HEK293 (cell line): ENCODE measurements around the gene NFIC.

Source experiments
- REPIN1 ChIP-seq: fragments of 450-650 bp; formaldehyde crosslinking; IDR thresholded peaks from 2 replicates; pipeline ENCODE4 v1.5.1; 2017; ENCODE audit warnings: missing biosample characterization, missing genetic modification characterization, low read depth
- ZNF140 ChIP-seq: fragments of 450-650 bp; formaldehyde crosslinking; IDR thresholded peaks from 2 replicates; pipeline ENCODE4 v1.5.1; 2016; ENCODE audit warnings: missing biosample characterization, missing genetic modification characterization
- TF ChIP-seq, protein P1 (sequence below): fragments of 450-650 bp; formaldehyde crosslinking; IDR thresholded peaks from 2 replicates; pipeline ENCODE4 v1.5.1; 2016; ENCODE audit warnings: missing biosample characterization, missing genetic modification characterization
- TF ChIP-seq, protein P2 (sequence below): fragments of 450-650 bp; IDR thresholded peaks from 2 replicates; pipeline ENCODE4 v1.5.1; 2018; ENCODE audit warnings: missing biosample characterization, missing genetic modification characterization
- TF ChIP-seq, protein P3 (sequence below): fragments of 450-650 bp; formaldehyde crosslinking; IDR thresholded peaks from 2 replicates; pipeline ENCODE4 v1.5.1; 2016; ENCODE audit warnings: missing biosample characterization, missing genetic modification characterization
- TF ChIP-seq, protein P4 (sequence below): fragments of 450-650 bp; formaldehyde crosslinking; IDR thresholded peaks from 2 replicates; pipeline ENCODE4 v1.5.1; 2016; ENCODE audit warnings: missing biosample characterization, missing genetic modification characterization

DNA sequence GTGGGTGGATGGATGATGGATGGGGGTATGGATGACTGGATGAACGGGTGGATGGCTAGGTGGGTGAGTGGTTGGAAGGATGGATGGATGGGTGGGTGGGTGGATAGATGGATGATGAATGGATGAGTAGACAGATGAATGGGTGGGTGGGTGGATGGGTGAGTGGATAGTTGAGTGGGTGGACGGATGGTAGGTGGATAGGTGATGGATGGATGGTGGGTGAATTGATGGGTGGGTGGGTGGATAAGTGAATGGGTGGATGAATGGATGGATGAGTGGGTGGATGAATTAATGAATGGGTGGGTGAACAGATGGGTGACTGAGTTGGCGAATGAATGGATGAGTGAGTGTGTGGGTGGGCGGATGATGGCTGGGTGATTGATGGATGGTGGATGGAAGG is 109.1 kb downstream of the NFIC start:
- TF ChIP-seq, protein P1, sequence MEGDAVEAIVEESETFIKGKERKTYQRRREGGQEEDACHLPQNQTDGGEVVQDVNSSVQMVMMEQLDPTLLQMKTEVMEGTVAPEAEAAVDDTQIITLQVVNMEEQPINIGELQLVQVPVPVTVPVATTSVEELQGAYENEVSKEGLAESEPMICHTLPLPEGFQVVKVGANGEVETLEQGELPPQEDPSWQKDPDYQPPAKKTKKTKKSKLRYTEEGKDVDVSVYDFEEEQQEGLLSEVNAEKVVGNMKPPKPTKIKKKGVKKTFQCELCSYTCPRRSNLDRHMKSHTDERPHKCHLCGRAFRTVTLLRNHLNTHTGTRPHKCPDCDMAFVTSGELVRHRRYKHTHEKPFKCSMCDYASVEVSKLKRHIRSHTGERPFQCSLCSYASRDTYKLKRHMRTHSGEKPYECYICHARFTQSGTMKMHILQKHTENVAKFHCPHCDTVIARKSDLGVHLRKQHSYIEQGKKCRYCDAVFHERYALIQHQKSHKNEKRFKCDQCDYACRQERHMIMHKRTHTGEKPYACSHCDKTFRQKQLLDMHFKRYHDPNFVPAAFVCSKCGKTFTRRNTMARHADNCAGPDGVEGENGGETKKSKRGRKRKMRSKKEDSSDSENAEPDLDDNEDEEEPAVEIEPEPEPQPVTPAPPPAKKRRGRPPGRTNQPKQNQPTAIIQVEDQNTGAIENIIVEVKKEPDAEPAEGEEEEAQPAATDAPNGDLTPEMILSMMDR: no peak
- TF ChIP-seq, protein P2, sequence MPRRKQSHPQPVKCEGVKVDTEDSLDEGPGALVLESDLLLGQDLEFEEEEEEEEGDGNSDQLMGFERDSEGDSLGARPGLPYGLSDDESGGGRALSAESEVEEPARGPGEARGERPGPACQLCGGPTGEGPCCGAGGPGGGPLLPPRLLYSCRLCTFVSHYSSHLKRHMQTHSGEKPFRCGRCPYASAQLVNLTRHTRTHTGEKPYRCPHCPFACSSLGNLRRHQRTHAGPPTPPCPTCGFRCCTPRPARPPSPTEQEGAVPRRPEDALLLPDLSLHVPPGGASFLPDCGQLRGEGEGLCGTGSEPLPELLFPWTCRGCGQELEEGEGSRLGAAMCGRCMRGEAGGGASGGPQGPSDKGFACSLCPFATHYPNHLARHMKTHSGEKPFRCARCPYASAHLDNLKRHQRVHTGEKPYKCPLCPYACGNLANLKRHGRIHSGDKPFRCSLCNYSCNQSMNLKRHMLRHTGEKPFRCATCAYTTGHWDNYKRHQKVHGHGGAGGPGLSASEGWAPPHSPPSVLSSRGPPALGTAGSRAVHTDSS (tag by site-specific recombination): no peak
- TF ChIP-seq, protein P3, sequence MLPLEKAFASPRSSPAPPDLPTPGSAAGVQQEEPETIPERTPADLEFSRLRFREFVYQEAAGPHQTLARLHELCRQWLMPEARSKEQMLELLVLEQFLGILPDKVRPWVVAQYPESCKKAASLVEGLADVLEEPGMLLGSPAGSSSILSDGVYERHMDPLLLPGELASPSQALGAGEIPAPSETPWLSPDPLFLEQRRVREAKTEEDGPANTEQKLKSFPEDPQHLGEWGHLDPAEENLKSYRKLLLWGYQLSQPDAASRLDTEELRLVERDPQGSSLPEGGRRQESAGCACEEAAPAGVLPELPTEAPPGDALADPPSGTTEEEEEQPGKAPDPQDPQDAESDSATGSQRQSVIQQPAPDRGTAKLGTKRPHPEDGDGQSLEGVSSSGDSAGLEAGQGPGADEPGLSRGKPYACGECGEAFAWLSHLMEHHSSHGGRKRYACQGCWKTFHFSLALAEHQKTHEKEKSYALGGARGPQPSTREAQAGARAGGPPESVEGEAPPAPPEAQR (tag by site-specific recombination): no peak
- no peak for TF ChIP-seq ZNF140 (tag by site-specific recombination)
- TF ChIP-seq REPIN1 (tag by site-specific recombination): no peak
- TF ChIP-seq, protein P4, sequence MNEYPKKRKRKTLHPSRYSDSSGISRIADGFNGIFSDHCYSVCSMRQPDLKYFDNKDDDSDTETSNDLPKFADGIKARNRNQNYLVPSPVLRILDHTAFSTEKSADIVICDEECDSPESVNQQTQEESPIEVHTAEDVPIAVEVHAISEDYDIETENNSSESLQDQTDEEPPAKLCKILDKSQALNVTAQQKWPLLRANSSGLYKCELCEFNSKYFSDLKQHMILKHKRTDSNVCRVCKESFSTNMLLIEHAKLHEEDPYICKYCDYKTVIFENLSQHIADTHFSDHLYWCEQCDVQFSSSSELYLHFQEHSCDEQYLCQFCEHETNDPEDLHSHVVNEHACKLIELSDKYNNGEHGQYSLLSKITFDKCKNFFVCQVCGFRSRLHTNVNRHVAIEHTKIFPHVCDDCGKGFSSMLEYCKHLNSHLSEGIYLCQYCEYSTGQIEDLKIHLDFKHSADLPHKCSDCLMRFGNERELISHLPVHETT: no peak
